ENCODE measurements around the gene C5orf63. TPM values are rescaled to one million over a fixed set of nuclear protein-coding genes. Genes with fewer than 3 reads are reported as not detected.
"Not testable (repeated sequence)": the region's sequence is repeated elsewhere in the genome, so short reads cannot be mapped to it uniquely, and the experiment has no call there.

Gene C5orf63
- polyA plus RNA-seq, 1 donor from 2014 or later = not detected

DNA sequence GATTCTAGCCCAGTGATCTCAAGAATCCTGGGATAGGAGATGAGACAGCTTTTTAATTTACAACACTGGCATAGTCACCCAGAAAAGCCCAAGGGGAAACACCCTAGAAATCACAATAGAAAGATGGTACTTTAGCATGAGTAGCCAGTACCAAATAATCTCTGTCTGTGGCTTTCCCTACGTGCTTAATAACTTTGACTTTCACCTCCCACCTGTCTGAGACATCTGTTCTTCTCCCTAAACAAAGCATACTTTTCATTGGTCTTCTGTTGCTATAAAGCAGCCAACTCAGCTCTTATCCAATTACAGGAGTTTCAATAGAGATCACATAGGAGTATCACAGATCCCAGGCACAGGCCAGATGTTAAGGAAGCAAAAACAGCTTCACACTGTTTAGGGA lies 53.4 kb downstream of the C5orf63 start:
- Histone ChIP-seq H3K9ac (ENCODE audit: low read length) (no peak overlapping the region), H3K27me3 (ENCODE audit: insufficient read depth, low read depth, low read length) (no peaks in the 10 kb centered on the region), H3K9me3 (ENCODE audit: low read length) (no peaks in the 10 kb centered on the region), H3K79me2 (replicated peaks; ENCODE audit: insufficient read depth, low read length) (no peaks in the 10 kb centered on the region), H3F3A (ENCODE audit: insufficient read depth, low read length, poor library complexity, severe bottlenecking) (no peaks in the 10 kb centered on the region), H3K36me3 (ENCODE audit: insufficient read depth, low read length) (no peaks in the 10 kb centered on the region), H3K4me3 (ENCODE audit: low read length) (no peak overlapping the region), H3K9me2 (ENCODE audit: insufficient read depth, low read length) (no peaks in the 10 kb centered on the region), H3K27ac (ENCODE audit: low read length) (no peak overlapping the region), H2AFZ (ENCODE audit: low read depth, low read length) (no peak overlapping the region), H4K20me1 (ENCODE audit: insufficient read depth) (no peaks in the 10 kb centered on the region), H3K4me2 (ENCODE audit: low read length) (no peak overlapping the region)
- TF ChIP-seq, protein P1, sequence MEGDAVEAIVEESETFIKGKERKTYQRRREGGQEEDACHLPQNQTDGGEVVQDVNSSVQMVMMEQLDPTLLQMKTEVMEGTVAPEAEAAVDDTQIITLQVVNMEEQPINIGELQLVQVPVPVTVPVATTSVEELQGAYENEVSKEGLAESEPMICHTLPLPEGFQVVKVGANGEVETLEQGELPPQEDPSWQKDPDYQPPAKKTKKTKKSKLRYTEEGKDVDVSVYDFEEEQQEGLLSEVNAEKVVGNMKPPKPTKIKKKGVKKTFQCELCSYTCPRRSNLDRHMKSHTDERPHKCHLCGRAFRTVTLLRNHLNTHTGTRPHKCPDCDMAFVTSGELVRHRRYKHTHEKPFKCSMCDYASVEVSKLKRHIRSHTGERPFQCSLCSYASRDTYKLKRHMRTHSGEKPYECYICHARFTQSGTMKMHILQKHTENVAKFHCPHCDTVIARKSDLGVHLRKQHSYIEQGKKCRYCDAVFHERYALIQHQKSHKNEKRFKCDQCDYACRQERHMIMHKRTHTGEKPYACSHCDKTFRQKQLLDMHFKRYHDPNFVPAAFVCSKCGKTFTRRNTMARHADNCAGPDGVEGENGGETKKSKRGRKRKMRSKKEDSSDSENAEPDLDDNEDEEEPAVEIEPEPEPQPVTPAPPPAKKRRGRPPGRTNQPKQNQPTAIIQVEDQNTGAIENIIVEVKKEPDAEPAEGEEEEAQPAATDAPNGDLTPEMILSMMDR (IDR thresholded peaks at IDR 0.05; ENCODE audit: poor library complexity, severe bottlenecking) = no peak
- TF ChIP-seq REST (IDR thresholded peaks at IDR 0.05; ENCODE audit: borderline replicate concordance) = no peak
- no peak for TF ChIP-seq RAD21 (conservative IDR thresholded peaks at IDR 0.05)
- TF ChIP-seq POLR2AphosphoS5 (IDR thresholded peaks at IDR 0.05) = no peak
- TF ChIP-seq TAF1 (IDR thresholded peaks at IDR 0.05; ENCODE audit: low read depth) = no peak
- TF ChIP-seq SMC3 (conservative IDR thresholded peaks at IDR 0.05; ENCODE audit: poor library complexity) = no peak
- no peak for TF ChIP-seq MXI1 (conservative IDR thresholded peaks at IDR 0.05; ENCODE audit: poor library complexity, severe bottlenecking)
- TF ChIP-seq EZH2 (IDR thresholded peaks at IDR 0.05; ENCODE audit: borderline replicate concordance, insufficient read depth, low read length, poor library complexity, severe bottlenecking) = no peak
- no peak for TF ChIP-seq EP300 (conservative IDR thresholded peaks at IDR 0.05; ENCODE audit: poor library complexity, severe bottlenecking)

GRCh38 chr5:127016722-127017121 lies 56.6 kb downstream of the C5orf63 start:
- H3K36me3 ChIP-seq (ENCODE audit: insufficient read depth, low read length); H3K4me3 ChIP-seq (ENCODE audit: low read length); H3K4me2 ChIP-seq (ENCODE audit: low read length); H3K27ac ChIP-seq (ENCODE audit: low read length); H4K20me1 ChIP-seq (ENCODE audit: insufficient read depth); H3K9me2 ChIP-seq (ENCODE audit: insufficient read depth, low read length); H3K9ac ChIP-seq (ENCODE audit: low read length); H2AFZ ChIP-seq (ENCODE audit: low read depth, low read length); H3K9me3 ChIP-seq (ENCODE audit: low read length); H3F3A ChIP-seq (ENCODE audit: insufficient read depth, low read length, poor library complexity, severe bottlenecking); H3K27me3 ChIP-seq (ENCODE audit: insufficient read depth, low read depth, low read length); H3K79me2 ChIP-seq (replicated peaks; ENCODE audit: insufficient read depth, low read length): not testable (repeated sequence)

- Histone ChIP-seq H3K4me2 (ENCODE audit: low read length) (no peak overlapping the region), H3K79me2 (replicated peaks; ENCODE audit: insufficient read depth, low read length) (no peaks in the 10 kb centered on the region), H3K9me2 (ENCODE audit: insufficient read depth, low read length) (no peaks in the 10 kb centered on the region), H2AFZ (ENCODE audit: low read depth, low read length) (no peak overlapping the region), H3K9ac (ENCODE audit: low read length) (no peak overlapping the region), H3K36me3 (ENCODE audit: insufficient read depth, low read length) (no peaks in the 10 kb centered on the region), H3K9me3 (ENCODE audit: low read length) (no peaks in the 10 kb centered on the region), H3F3A (ENCODE audit: insufficient read depth, low read length, poor library complexity, severe bottlenecking) (no peaks in the 10 kb centered on the region), H3K27me3 (ENCODE audit: insufficient read depth, low read depth, low read length) (no peaks in the 10 kb centered on the region), H3K27ac (ENCODE audit: low read length) (no peak overlapping the region), H4K20me1 (ENCODE audit: insufficient read depth) (no peaks in the 10 kb centered on the region), H3K4me3 (ENCODE audit: low read length) (no peak overlapping the region)
- TF ChIP-seq EP300 (conservative IDR thresholded peaks at IDR 0.05; ENCODE audit: poor library complexity, severe bottlenecking) (no peak), REST (IDR thresholded peaks at IDR 0.05; ENCODE audit: borderline replicate concordance) (no peak), EZH2 (IDR thresholded peaks at IDR 0.05; ENCODE audit: borderline replicate concordance, insufficient read depth, low read length, poor library complexity, severe bottlenecking) (no peak), TAF1 (IDR thresholded peaks at IDR 0.05; ENCODE audit: low read depth) (no peak), RAD21 (conservative IDR thresholded peaks at IDR 0.05) (no peak), POLR2AphosphoS5 (IDR thresholded peaks at IDR 0.05) (no peak), SMC3 (conservative IDR thresholded peaks at IDR 0.05; ENCODE audit: poor library complexity) (no peak), MXI1 (conservative IDR thresholded peaks at IDR 0.05; ENCODE audit: poor library complexity, severe bottlenecking) (no peak)
- TF ChIP-seq, protein P1 (IDR thresholded peaks at IDR 0.05; ENCODE audit: poor library complexity, severe bottlenecking) = no peak
Measured at GRCh38 chr5:127015716-127016115, 57.6 kb downstream of the C5orf63 start.
